H1 (cell line): ENCODE measurements around the gene CEBPB. TPM values are rescaled to one million over a fixed set of nuclear protein-coding genes. Genes with fewer than 3 reads are reported as not detected.
A peak's percentile ranks its signal among the peaks of the same experiment; 100 is the strongest.

Experiments
- CTCF ChIA-PET: fragments of 300-600 bp; sonication (Branson Sonifier 250); formaldehyde crosslinking; loops from one replicate; lab custom pipeline; 2021; ENCODE audit not compliant: partially characterized antibody; lab: Charles Lee
- POLR2A ChIA-PET: fragments of 300-600 bp; sonication (Branson Sonifier 250); formaldehyde crosslinking; loops from one replicate; lab custom pipeline; 2021; ENCODE audit warnings: inconsistent platforms; ENCODE audit not compliant: partially characterized antibody; lab: Charles Lee
- DNase-seq, 2 experiments: peaks; one replicate each; pipeline versions ENCODE4 v3.0.0 to v3.0.0-alpha.2; 2010 to 2022; ENCODE audit warnings: low spot score in 2 of 2, low read depth in 1 of 2, mixed read lengths in 1 of 2
- FAIRE-seq: peaks from 2 replicates; lab custom pipeline; 2011; peaks lifted over from hg19 to GRCh38; lab: Jason Lieb, UNC
- H2AFZ ChIP-seq: 2 replicates; pipeline ENCODE4 v1.8.1; 2012; ENCODE audit warnings: low read length, inconsistent platforms
- H2AK5ac ChIP-seq: 2 replicates; pipeline ENCODE4 v1.6.1; 2013; ENCODE audit warnings: low read depth, low read length
- H2BK120ac ChIP-seq: replicated peaks from 2 replicates; pipeline ENCODE3; 2013; ENCODE audit warnings: low read depth, low read length, inconsistent platforms
- H2BK12ac ChIP-seq: 2 replicates; pipeline ENCODE4 v1.6.1; 2013; ENCODE audit warnings: low read depth, low read length
- H2BK15ac ChIP-seq: 2 replicates; pipeline ENCODE4 v1.6.1; 2013; ENCODE audit warnings: low read length
- H2BK20ac ChIP-seq: 2 replicates; pipeline ENCODE4 v1.6.1; 2013; ENCODE audit warnings: low read length
- H2BK5ac ChIP-seq: 2 replicates; pipeline ENCODE4 v1.6.1; 2013; ENCODE audit warnings: low read depth, low read length
- H3K14ac ChIP-seq: 2 replicates; pipeline ENCODE4 v1.6.1; 2013; ENCODE audit warnings: inconsistent platforms; ENCODE audit not compliant: insufficient read length
- H3K18ac ChIP-seq: 2 replicates; pipeline ENCODE4 v1.6.1; 2013; ENCODE audit warnings: low read length; ENCODE audit errors: extremely low read depth
- H3K23ac ChIP-seq: 2 replicates; pipeline ENCODE4 v1.6.1; 2013; ENCODE audit warnings: inconsistent platforms; ENCODE audit not compliant: insufficient read length
- H3K23me2 ChIP-seq: 2 replicates; pipeline ENCODE4 v1.6.1; 2013; ENCODE audit warnings: low read depth, low read length
- H3K27ac ChIP-seq: 2 replicates; pipeline ENCODE4 v1.6.1; 2011; ENCODE audit warnings: low read depth, low read length, inconsistent platforms
- H3K27me3 ChIP-seq, 4 experiments: replicated peaks in 1 of 4; 1 replicate in 1 of 4; 2 replicates in 3 of 4; pipeline versions ENCODE4 v1.6.1 to v1.8.1; 2011 to 2013; ENCODE audit warnings: low read length in 3 of 4, mild to moderate bottlenecking in 3 of 4, inconsistent platforms in 2 of 4, mixed read lengths in 2 of 4, moderate library complexity in 1 of 4; ENCODE audit not compliant: control insufficient read depth in 3 of 4, insufficient read depth in 3 of 4; ENCODE audit errors: extremely low read depth in 1 of 4
- H3K36me3 ChIP-seq, 4 experiments: 2 replicates each; pipeline versions ENCODE4 v1.6.1 to v1.8.1; 2011 to 2013; ENCODE audit warnings: mild to moderate bottlenecking in 4 of 4, low read length in 3 of 4, moderate library complexity in 2 of 4, control low read depth in 1 of 4, inconsistent platforms in 1 of 4; ENCODE audit not compliant: insufficient read depth in 4 of 4, control insufficient read depth in 2 of 4
- H3K4ac ChIP-seq: replicated peaks from 2 replicates; pipeline ENCODE3; 2013; ENCODE audit warnings: low read length, low read depth, mixed read lengths, inconsistent platforms; ENCODE audit not compliant: insufficient read length
- H3K4me1 ChIP-seq, 4 experiments: replicated peaks in 1 of 4; 1 replicate in 1 of 4; 2 replicates in 3 of 4; pipeline versions ENCODE4 v1.6.1 to v1.8.1; 2011 to 2013; ENCODE audit warnings: low read length in 3 of 4, inconsistent platforms in 2 of 4, mixed read lengths in 1 of 4; ENCODE audit not compliant: insufficient read depth in 4 of 4, control insufficient read depth in 3 of 4
- H3K4me2 ChIP-seq, 2 experiments: 2 replicates each; pipeline versions ENCODE4 v1.6.1 to v1.8.1; 2011 to 2013; ENCODE audit warnings: low read depth in 2 of 2, low read length in 2 of 2, control low read depth in 1 of 2, inconsistent platforms in 1 of 2, mild to moderate bottlenecking in 1 of 2; ENCODE audit not compliant: insufficient read depth in 1 of 2
- H3K4me3 ChIP-seq, 4 experiments: fragments of 200-600, 300-600 bp in 1 of 4; sonication (generic), shearing (Covaris generic), sonication (Bioruptor Twin) in 1 of 4; 2 replicates each; pipeline versions ENCODE4 v1.5.1 to v1.8.1; 2011 to 2016; ENCODE audit warnings: low read length in 4 of 4, low read depth in 3 of 4, control low read depth in 2 of 4, inconsistent platforms in 2 of 4, mild to moderate bottlenecking in 2 of 4, mixed read lengths in 1 of 4, moderate library complexity in 1 of 4; ENCODE audit not compliant: insufficient read depth in 2 of 4; ENCODE audit errors: extremely low read depth in 1 of 4
- H3K56ac ChIP-seq: replicated peaks from 2 replicates; pipeline ENCODE3; 2013; ENCODE audit warnings: low read depth, mild to moderate bottlenecking, mixed read lengths, low read length, inconsistent platforms; ENCODE audit not compliant: insufficient read length
- H3K79me1 ChIP-seq: 2 replicates; pipeline ENCODE4 v1.6.1; 2013; ENCODE audit warnings: low read depth, low read length, control low read depth
- H3K79me2 ChIP-seq, 2 experiments: 2 replicates each; pipeline versions ENCODE4 v1.6.1 to v1.8.1; 2012 to 2013; ENCODE audit warnings: low read length in 2 of 2, mild to moderate bottlenecking in 2 of 2, inconsistent platforms in 1 of 2; ENCODE audit not compliant: insufficient read depth in 2 of 2, control insufficient read depth in 1 of 2
- H3K9ac ChIP-seq, 4 experiments: replicated peaks in 1 of 4; 1 replicate in 1 of 4; 2 replicates in 3 of 4; pipeline versions ENCODE4 v1.6.1 to v1.8.1; 2011 to 2013; ENCODE audit warnings: low read depth in 3 of 4, low read length in 3 of 4, control low read depth in 2 of 4, mild to moderate bottlenecking in 2 of 4, moderate library complexity in 2 of 4, inconsistent platforms in 1 of 4; ENCODE audit errors: extremely low read depth in 1 of 4
- H3K9me3 ChIP-seq, 2 experiments: 2 replicates each; pipeline versions ENCODE4 v1.6.1 to v1.8.1; 2012 to 2013; ENCODE audit warnings: mild to moderate bottlenecking in 2 of 2, moderate library complexity in 2 of 2, control low read depth in 1 of 2, inconsistent platforms in 1 of 2, low read depth in 1 of 2, low read length in 1 of 2, mixed read lengths in 1 of 2; ENCODE audit not compliant: insufficient read depth in 2 of 2
- H4K20me1 ChIP-seq, 2 experiments: replicated peaks in 1 of 2; 2 replicates each; pipeline versions ENCODE3 to v1.8.1; 2011 to 2013; ENCODE audit warnings: inconsistent platforms in 2 of 2, low read length in 2 of 2, mild to moderate bottlenecking in 1 of 2; ENCODE audit not compliant: insufficient read depth in 2 of 2, control insufficient read depth in 1 of 2
- H4K5ac ChIP-seq: 2 replicates; pipeline ENCODE4 v1.6.1; 2013; ENCODE audit warnings: low read length, low read depth, mixed read lengths, inconsistent platforms; ENCODE audit not compliant: insufficient read length
- H4K8ac ChIP-seq: 2 replicates; pipeline ENCODE4 v1.8.0; 2013; ENCODE audit warnings: mild to moderate bottlenecking, moderate library complexity, low read length, inconsistent platforms; ENCODE audit not compliant: insufficient read depth; ENCODE audit errors: extremely low read depth
- H4K91ac ChIP-seq: replicated peaks from 2 replicates; pipeline ENCODE3; 2013; ENCODE audit warnings: low read length, mixed read lengths, inconsistent platforms; ENCODE audit not compliant: insufficient read length
- BCL11A ChIP-seq, 2 experiments: IDR thresholded peaks; one replicate each; pipeline ENCODE4 v1.6.1; 2011; ENCODE audit warnings: low read depth in 2 of 2, low read length in 2 of 2, mild to moderate bottlenecking in 2 of 2
- CTBP2 ChIP-seq: IDR thresholded peaks from 2 replicates; pipeline ENCODE4 v1.7.0; 2011; ENCODE audit warnings: borderline replicate concordance, mild to moderate bottlenecking, moderate library complexity, mixed read lengths, low read length; ENCODE audit not compliant: insufficient read depth, insufficient read length
- EZH2 ChIP-seq: fragments of 200-600 bp; sonication (generic); IDR thresholded peaks from 2 replicates; pipeline ENCODE4 v1.7.1; 2012; ENCODE audit warnings: low read depth, mild to moderate bottlenecking, moderate library complexity, low read length, inconsistent platforms; ENCODE audit not compliant: severe bottlenecking
- HDAC2 ChIP-seq, 2 experiments: fragments of 300-600 bp in 1 of 2; sonication (generic) in 1 of 2; IDR thresholded peaks; 2 replicates each; pipeline ENCODE4 v1.6.1; 2011 to 2012; ENCODE audit warnings: low read depth in 2 of 2, low read length in 2 of 2, mild to moderate bottlenecking in 2 of 2, moderate library complexity in 2 of 2, borderline replicate concordance in 1 of 2, inconsistent platforms in 1 of 2
- KDM1A ChIP-seq: fragments of 200-600, 300-600 bp; sonication (generic); IDR thresholded peaks from 2 replicates; pipeline ENCODE4 v1.7.1; 2016; ENCODE audit warnings: mild to moderate bottlenecking, low read length, borderline replicate concordance
- MAFK ChIP-seq: IDR thresholded peaks from 2 replicates; pipeline ENCODE4 v1.6.1; 2012; ENCODE audit warnings: low read depth, mild to moderate bottlenecking, improper control_type of control experiment, low read length
- POLR2A ChIP-seq, 2 experiments: IDR thresholded peaks; 1 replicate in 1 of 2; 2 replicates in 1 of 2; pipeline ENCODE4 v1.6.1; 2011; ENCODE audit warnings: low read depth in 2 of 2, low read length in 2 of 2, mild to moderate bottlenecking in 2 of 2; ENCODE audit errors: control extremely low read depth in 1 of 2
- RAD21 ChIP-seq, 2 experiments: IDR thresholded peaks in 1 of 2; conservative IDR thresholded peaks in 1 of 2; 2 replicates each; pipeline ENCODE4 v1.6.1; 2011; ENCODE audit warnings: low read depth in 2 of 2, low read length in 2 of 2, improper control_type of control experiment in 1 of 2, inconsistent platforms in 1 of 2, mild to moderate bottlenecking in 1 of 2, moderate library complexity in 1 of 2
- SP4 ChIP-seq: IDR thresholded peaks from 2 replicates; pipeline ENCODE4 v1.6.1; 2012; ENCODE audit warnings: low read length, inconsistent platforms
- SUZ12 ChIP-seq: fragments of 200-600 bp; sonication (generic); IDR thresholded peaks from 2 replicates; pipeline ENCODE4 v1.6.1; 2012; ENCODE audit warnings: mild to moderate bottlenecking, inconsistent platforms, low read length, moderate library complexity, mixed read lengths
- TBP ChIP-seq: IDR thresholded peaks from 2 replicates; pipeline ENCODE4 v1.6.1; 2011; ENCODE audit warnings: low read depth, low read length, improper control_type of control experiment
- YY1 ChIP-seq: IDR thresholded peaks from 2 replicates; pipeline ENCODE4 v1.6.1; 2011; ENCODE audit warnings: low read depth, mild to moderate bottlenecking, low read length
- ZNF274 ChIP-seq: IDR thresholded peaks from 2 replicates; pipeline ENCODE4 v1.7.0; 2012; ENCODE audit warnings: low read length, borderline replicate concordance; ENCODE audit errors: extremely low read depth
- WGBS, 2 experiments: shearing (Covaris generic) in 1 of 2; methylation state at CpG; one replicate each; pipeline versions ENCODE4 v1.1.6 to v1.1.7; 2013 to 2015; ENCODE audit warnings: low lambda C conversion rate in 2 of 2, mixed read lengths in 2 of 2, inconsistent platforms in 1 of 2, low coverage in 1 of 2, missing lambda C conversion rate in 1 of 2; ENCODE audit not compliant: insufficient replicate concordance in 2 of 2, insufficient coverage in 1 of 2, insufficient read length in 1 of 2; ENCODE audit errors: extremely low coverage in 1 of 2, missing lambda C conversion rate in 1 of 2; 5-methylcytosine and 5-hydroxymethylcytosine counted together
- polyA plus RNA-seq, 7 experiments: library from polyadenylated mRNA; depleted of rRNA in 3 of 7; stranded (reverse) in 5 of 7; unstranded in 2 of 7; fragments of >200 nt in 5 of 7; fragments of 200-250 nt in 2 of 7; gene quantifications; 1 replicate in 5 of 7; 2 replicates in 1 of 7; 4 replicates in 1 of 7; pipeline versions ENCODE4 v1.2.1 to v1.2.3, GENCODE V29; 2011 to 2013; ENCODE audit warnings: missing spikeins in 2 of 7, mixed read lengths in 2 of 7
- total RNA-seq: library from RNA; stranded (reverse); fragmentation: NEBNext Ultra II Directional; extraction: Animal tissue kit (Norgen Biotek cat#: 25700); gene quantifications from 2 replicates; pipeline ENCODE4 v1.2.1, GENCODE V29; 2021

The CEBPB gene
- total and polyA plus RNA-seq, 2 of the 8 experiments (the other 6 are each of a cell fraction or from before 2014, with no cell fraction given): 7.1 to 24.1 TPM

GRCh38 chr20:50198716-50199115, 8.1 kb downstream of the CEBPB start:
- Histone ChIP-seq H4K8ac (no peak overlapping the region; the same call in 1 of the 2 replicates), H4K5ac (no peak overlapping the region), H3K27me3 (no peaks in the 10 kb centered on the region), H2BK12ac (no peak overlapping the region), H3K14ac (no peak overlapping the region), H3K18ac (no peak overlapping the region), H3K4ac (no peak overlapping the region), H2BK20ac (no peak overlapping the region), H4K91ac (no peak overlapping the region), H3K4me1 (peaks cover 4 to 19% (median 11%) of the 10 kb centered on the region in 4 experiments), H3K23ac (no peak overlapping the region), H2BK5ac (no peak overlapping the region), H3K4me3 (no peak overlapping the region), H2BK15ac (no peak overlapping the region), H3K79me1 (no peaks in the 10 kb centered on the region; the same call in 1 of the 2 replicates), H2AFZ (no peak overlapping the region), H3K23me2 (no peaks in the 10 kb centered on the region), H2AK5ac (no peak overlapping the region), H3K27ac (no peak overlapping the region), H3K9me3 (peaks cover 2 to 7% of the 10 kb centered on the region in 2 experiments; a peak in 2 of 4 replicates), H4K20me1 (peaks cover 0 to 2% of the 10 kb centered on the region in 2 experiments), H2BK120ac (no peak overlapping the region), H3K4me2 (no peak overlapping the region), H3K79me2 (peaks cover 0 to 4% of the 10 kb centered on the region in 2 experiments; a peak in 1 of 4 replicates), H3K9ac (no peak overlapping the region), H3K56ac (no peak overlapping the region), H3K36me3 (no peaks in the 10 kb centered on the region)
- FAIRE-seq: no peak
- ChIA-PET CTCF (interaction anchor here (0.6 to 1.7 kb wide), 9 partner anchors 9 to 265 kb away, joined by 3 to 7 read pairs (median 4); no protein-coding TSS in a partner anchor), POLR2A (interaction anchor here (0.7 to 4.8 kb wide), 3 partner anchors 8 to 320 kb away, joined by 3 to 25 read pairs (median 3); partner anchors contain the start of gene CEBPB)
- no peak for DNase-seq
- WGBS, 2 experiments: 100% methylated on average over 1 of the region's 1 CpG; no CpG with 5 or more reads in 1 of the 2 experiments
- no peak for TF ChIP-seq RAD21 (IDR thresholded peaks at IDR 0.05 in 1 of 2, conservative IDR thresholded peaks at IDR 0.05 in 1 of 2; ENCODE audit: low read depth in 2 of 2, low read length in 2 of 2)
- no peak for TF ChIP-seq BCL11A (IDR thresholded peaks at IDR 0.05; ENCODE audit: low read depth in 2 of 2, low read length in 2 of 2)
- TF ChIP-seq SUZ12: no peak
- no peak for TF ChIP-seq EZH2
- no peak for TF ChIP-seq SP4
- peak in 1 of 2 experiments; percentile 33; a peak in 1 of 4 replicates for TF ChIP-seq HDAC2 (IDR thresholded peaks at IDR 0.05; ENCODE audit: borderline replicate concordance in 1 of 2, low read depth in 2 of 2, low read length in 2 of 2)
- TF ChIP-seq ZNF274: no peak
- no peak for TF ChIP-seq YY1
- TF ChIP-seq TBP: no peak
- TF ChIP-seq KDM1A: peak; percentile 72
- no peak for TF ChIP-seq POLR2A (IDR thresholded peaks at IDR 0.05; ENCODE audit: control extremely low read depth in 1 of 2, low read depth in 2 of 2, low read length in 2 of 2)
- TF ChIP-seq MAFK: no peak
- no peak for TF ChIP-seq CTBP2
